ENCODE results near the gene CASR.

GRCh38 chr3:122168044-122168443 lies 15.4 kb upstream of the CASR start:
- TF ChIP-seq POLR2A (IDR thresholded peaks at IDR 0.05; ENCODE audit: low read depth, low read length) (no peak), SMC3 (IDR thresholded peaks at IDR 0.05; ENCODE audit: low read depth, low read length) (no peak), CTCF (conservative IDR thresholded peaks at IDR 0.05; ENCODE audit: low read depth, low read length) (no peak), NFE2L2 (IDR thresholded peaks at IDR 0.05; ENCODE audit: low read depth, low read length) (no peak), ELK1 (IDR thresholded peaks at IDR 0.05; ENCODE audit: borderline replicate concordance, low read depth, low read length) (no peak), MAFK (IDR thresholded peaks at IDR 0.05; ENCODE audit: low read depth, low read length) (no peak), RAD21 (IDR thresholded peaks at IDR 0.05; ENCODE audit: low read length) (no peak), CEBPB (IDR thresholded peaks at IDR 0.05; ENCODE audit: low read depth, low read length) (no peak), USF2 (IDR thresholded peaks at IDR 0.05; ENCODE audit: low read depth, low read length) (no peak), RFX5 (IDR thresholded peaks at IDR 0.05; ENCODE audit: low read depth, low read length) (no peak), BHLHE40 (IDR thresholded peaks at IDR 0.05; ENCODE audit: low read depth, low read length) (no peak), MXI1 (IDR thresholded peaks at IDR 0.05; ENCODE audit: borderline replicate concordance, low read depth, low read length) (no peak), RCOR1 (IDR thresholded peaks at IDR 0.05; ENCODE audit: insufficient replicate concordance, low read length) (no peak), CHD1 (IDR thresholded peaks at IDR 0.05; ENCODE audit: low read depth, low read length) (no peak)

All from IMR-90 (cell line).